ENCODE results near the gene SLC10A1. TPM values are rescaled to one million over a fixed set of nuclear protein-coding genes. Genes with fewer than 3 reads are reported as not detected.

SLC10A1 gene
- total and polyA plus RNA-seq, 2 of the 4 experiments (the other 2 are of a cell fraction), result 0.03 TPM; not detected in 1

- intact Hi-C loops (cut with micrococcal nuclease) (no loop called here), dilution Hi-C loops (cut with HindIII; ENCODE audit: low sequenced_read_pairs, unreplicated experiment) (no loop called here), in situ Hi-C loops (cut with MboI; ENCODE audit: low sequenced_read_pairs) (no loop called here)
- ChIA-PET CTCF (no interaction called here), POLR2A (ENCODE audit: unreplicated experiment) (no interaction called here)
- Histone ChIP-seq H2AK5ac (ENCODE audit: low read depth, low read length) (no peak overlapping the region), H3K27me3 (ENCODE audit: control insufficient read depth, insufficient read depth, low read length) (peaks cover 5% of the 10 kb centered on the region), H4K5ac (ENCODE audit: low read depth, low read length) (no peak overlapping the region), H3K14ac (replicated peaks; ENCODE audit: low read depth, low read length) (no peak overlapping the region), H2BK5ac (ENCODE audit: low read depth, low read length, poor library complexity, severe bottlenecking) (no peak overlapping the region), H2BK15ac (ENCODE audit: low read depth, low read length) (no peak overlapping the region), H3K23ac (ENCODE audit: low read depth, low read length) (no peak overlapping the region), H2AFZ (replicated peaks; ENCODE audit: low read length, poor library complexity) (no peak overlapping the region), H3K27ac (ENCODE audit: insufficient read depth, low read length) (no peak overlapping the region), H3K9me3 (ENCODE audit: control insufficient read depth, insufficient read depth, low read length) (no peaks in the 10 kb centered on the region), H3K4me1 (ENCODE audit: control insufficient read depth, insufficient read depth, low read length) (no peaks in the 10 kb centered on the region), H3K79me1 (ENCODE audit: low read depth in 1 of 2, low read length in 2 of 2) (no peaks in the 10 kb centered on the region), H2AK9ac (replicated peaks; ENCODE audit: low read depth, low read length, poor library complexity) (no peak overlapping the region), H3K56ac (ENCODE audit: extremely low read depth, insufficient read depth, low read length) (no peak overlapping the region), H3K4me3 (ENCODE audit: insufficient read depth, low read depth, low read length) (no peak overlapping the region), H3K4ac (ENCODE audit: low read depth, low read length) (no peak overlapping the region), H4K20me1 (ENCODE audit: insufficient read depth, low read length) (no peaks in the 10 kb centered on the region; the same call in 1 of the 2 replicates), H4K91ac (ENCODE audit: insufficient read depth, low read depth, low read length) (no peak overlapping the region), H3K36me3 (ENCODE audit: control insufficient read depth, insufficient read depth, low read length) (no peaks in the 10 kb centered on the region), H4K8ac (ENCODE audit: low read depth in 2 of 2, low read length in 2 of 2) (no peak overlapping the region), H3K9me1 (ENCODE audit: insufficient read depth, low read length) (0 out of 2 replicates have a peak, but pooled peaks cover 2% of the 10 kb centered on the region), H2BK120ac (ENCODE audit: low read depth, low read length) (no peak overlapping the region), H3K4me2 (ENCODE audit: low read depth, low read length) (no peak overlapping the region), H3K18ac (ENCODE audit: low read depth, low read length) (no peak overlapping the region), H3K9ac (ENCODE audit: low read depth, low read length) (no peak overlapping the region), H2BK20ac (ENCODE audit: low read depth, low read length) (no peak overlapping the region)
- no TSS peak for BruUV-seq (replicated peaks)
- TF ChIP-seq USF2 (IDR thresholded peaks at IDR 0.05; ENCODE audit: low read depth, low read length), result no peak
- TF ChIP-seq POLR2A (IDR thresholded peaks at IDR 0.05; ENCODE audit: low read depth, low read length), result no peak
- TF ChIP-seq RAD21 (IDR thresholded peaks at IDR 0.05; ENCODE audit: low read length), result no peak
- no CpG with 5 or more reads among the region's 3 CpGs for WGBS, 2 experiments (ENCODE audit: extremely low coverage in 2 of 2, insufficient read length in 1 of 2)
- ATAC-seq (ENCODE audit: low read depth) (no peak), DNase-seq (no peak)
These were observed 2.2 kb downstream of the SLC10A1 start for GRCh38 chr14:69794791-69795190.
